Mesendoderm (in vitro differentiated cells): Measurements from ENCODE around the gene RANBP3.

ENCODE experiments used
- DNase-seq: peaks from one replicate; pipeline ENCODE4 v3.0.0; 2013
- H2AK5ac ChIP-seq: 2 replicates; pipeline ENCODE4 v1.6.1; 2013; ENCODE audit warnings: low read length, inconsistent platforms
- H2BK120ac ChIP-seq: 2 replicates; pipeline ENCODE4 v1.6.1; 2013; ENCODE audit warnings: low read depth, mild to moderate bottlenecking, low read length, moderate library complexity, mixed read lengths
- H2BK15ac ChIP-seq: replicated peaks from 2 replicates; pipeline ENCODE4 v1.6.1; 2013; ENCODE audit warnings: low read depth, mild to moderate bottlenecking, moderate library complexity
- H2BK5ac ChIP-seq: 2 replicates; pipeline ENCODE4 v1.6.1; 2013; ENCODE audit warnings: low read length, inconsistent platforms
- H3K18ac ChIP-seq: 2 replicates; pipeline ENCODE4 v1.6.1; 2013; ENCODE audit warnings: mild to moderate bottlenecking, low read length, mixed read lengths
- H3K23ac ChIP-seq: one replicate; pipeline ENCODE4 v1.6.1; 2013; ENCODE audit warnings: low read length
- H3K27ac ChIP-seq: 2 replicates; pipeline ENCODE4 v1.5.1; 2013; ENCODE audit warnings: low read depth, mild to moderate bottlenecking, inconsistent platforms, low read length, moderate library complexity
- H3K27me3 ChIP-seq: 2 replicates; pipeline ENCODE4 v1.6.1; 2013; ENCODE audit warnings: low read length, control low read depth, mild to moderate bottlenecking, inconsistent platforms; ENCODE audit not compliant: insufficient read depth, poor library complexity
- H3K36me3 ChIP-seq: 2 replicates; pipeline ENCODE4 v1.6.1; 2013; ENCODE audit warnings: low read length, inconsistent platforms; ENCODE audit not compliant: control insufficient read depth, insufficient read depth
- H3K4ac ChIP-seq: one replicate; pipeline ENCODE4 v1.6.1; 2013; ENCODE audit warnings: low read depth, mild to moderate bottlenecking, low read length, moderate library complexity
- H3K4me1 ChIP-seq: 2 replicates; pipeline ENCODE4 v1.6.1; 2013; ENCODE audit warnings: low read depth, low read length, inconsistent platforms; ENCODE audit not compliant: control insufficient read depth
- H3K4me2 ChIP-seq: 2 replicates; pipeline ENCODE4 v1.6.1; 2013; ENCODE audit warnings: low read length
- H3K4me3 ChIP-seq: 2 replicates; pipeline ENCODE4 v1.5.1; 2013; ENCODE audit warnings: mild to moderate bottlenecking, low read length
- H3K56ac ChIP-seq: one replicate; pipeline ENCODE4 v1.6.1; 2013; ENCODE audit warnings: low read length
- H3K79me1 ChIP-seq: 2 replicates; pipeline ENCODE4 v1.6.1; 2013; ENCODE audit warnings: low read length, inconsistent platforms
- H3K79me2 ChIP-seq: 2 replicates; pipeline ENCODE4 v1.6.1; 2013; ENCODE audit warnings: mild to moderate bottlenecking, low read length; ENCODE audit not compliant: control insufficient read depth, insufficient read depth
- H3K9ac ChIP-seq: 2 replicates; pipeline ENCODE4 v1.6.1; 2013; ENCODE audit warnings: low read length, inconsistent platforms
- H4K5ac ChIP-seq: one replicate; pipeline ENCODE4 v1.6.1; 2013; ENCODE audit warnings: low read length
- H4K8ac ChIP-seq: one replicate; pipeline ENCODE4 v1.6.1; 2013; ENCODE audit warnings: low read depth, mild to moderate bottlenecking, control low read depth, low read length, moderate library complexity
- WGBS: extraction: QIAGEN DNeasy Blood & Tissue Kit; methylation state at CpG from one replicate; pipeline ENCODE4 v1.1.7; 2013; ENCODE audit warnings: low lambda C conversion rate, missing lambda C conversion rate; ENCODE audit not compliant: insufficient coverage; ENCODE audit errors: extremely low coverage; 5-methylcytosine and 5-hydroxymethylcytosine counted together

Gene RANBP3

GRCh38 chr19:5903624-5904351 lies 74.2 kb downstream of the RANBP3 start, which contains the start of gene NDUFA11:
TSS of gene NDUFA11 (minus strand) at chr19:5903790. CDS start at chr19:5903708, 82 bp downstream.
- H2BK15ac ChIP-seq: no peak within 1 kb of the TSS
- H2BK120ac ChIP-seq: no peak within 1 kb of the TSS
- no peak within 1 kb of the TSS for H4K8ac ChIP-seq
- H3K27me3 ChIP-seq: no peaks in the 10 kb centered on the region
- peaks cover 14% of the 10 kb centered on the region for H3K79me1 ChIP-seq
- peak within 1 kb of the TSS; percentile 90 for H3K4ac ChIP-seq
- peaks cover 25% of the 10 kb centered on the region for H3K79me2 ChIP-seq
- DNase-seq: peak; percentile 97
- H3K36me3 ChIP-seq: no peaks in the 10 kb centered on the region
- peak within 1 kb of the TSS; percentile 62 for H3K18ac ChIP-seq
- peak within 1 kb of the TSS; percentile 96 for H2BK5ac ChIP-seq
- peak within 1 kb of the TSS; percentile 47 for H3K27ac ChIP-seq
- H3K56ac ChIP-seq: peak within 1 kb of the TSS; percentile 99
- peak within 1 kb of the TSS; percentile 97 for H3K9ac ChIP-seq
- WGBS: no CpG with 5 or more reads among the region's 57 CpGs
- peak within 1 kb of the TSS; percentile 59 for H3K23ac ChIP-seq
- no peaks in the 10 kb centered on the region for H3K4me1 ChIP-seq
- peak within 1 kb of the TSS; percentile 81 for H3K4me3 ChIP-seq
- no peak within 1 kb of the TSS for H2AK5ac ChIP-seq
- H4K5ac ChIP-seq: no peak within 1 kb of the TSS
- H3K4me2 ChIP-seq: peak within 1 kb of the TSS; percentile 99

- Histone ChIP-seq H3K27ac (peak overlapping the region; percentile 39), H3K23ac (peak overlapping the region; percentile 59), H4K5ac (no peak overlapping the region), H2BK5ac (no peak overlapping the region), H3K4me3 (peak overlapping the region; percentile 62), H3K9ac (peak overlapping the region; percentile 97), H3K79me1 (peaks cover 15% of the 10 kb centered on the region), H2AK5ac (no peak overlapping the region), H3K18ac (peak overlapping the region; percentile 62), H2BK120ac (no peak overlapping the region), H3K36me3 (no peaks in the 10 kb centered on the region), H3K4me2 (peak overlapping the region; percentile 99), H2BK15ac (no peak overlapping the region), H3K79me2 (peaks cover 25% of the 10 kb centered on the region), H3K56ac (peak overlapping the region; percentile 99), H3K4ac (peak overlapping the region; percentile 90), H4K8ac (no peak overlapping the region), H3K27me3 (no peaks in the 10 kb centered on the region), H3K4me1 (no peaks in the 10 kb centered on the region)
- DNase-seq: peak; percentile 51
- WGBS: no CpG with 5 or more reads among the region's 27 CpGs
Observed at GRCh38 chr19:5903056-5903623, 74.8 kb downstream of the RANBP3 start.

GRCh38 chr19:5900976-5901375 lies 77.0 kb downstream of the RANBP3 start:
- Histone ChIP-seq H3K4me3 (no peak overlapping the region), H3K9ac (no peak overlapping the region), H3K79me2 (peaks cover 25% of the 10 kb centered on the region), H2BK15ac (no peak overlapping the region), H3K27ac (no peak overlapping the region), H2BK120ac (no peak overlapping the region), H3K36me3 (peaks cover 4% of the 10 kb centered on the region), H3K4me1 (no peaks in the 10 kb centered on the region), H3K4me2 (no peak overlapping the region), H3K4ac (no peak overlapping the region), H3K27me3 (no peaks in the 10 kb centered on the region), H2BK5ac (no peak overlapping the region), H3K18ac (no peak overlapping the region), H3K23ac (no peak overlapping the region), H3K56ac (no peak overlapping the region), H2AK5ac (no peak overlapping the region), H4K5ac (no peak overlapping the region), H4K8ac (peak overlapping the region; percentile 16), H3K79me1 (peaks cover 17% of the 10 kb centered on the region)
- DNase-seq: no peak
- WGBS: no CpG with 5 or more reads among the region's 8 CpGs

- DNase-seq: no peak
- no peak overlapping the region for H3K4ac ChIP-seq
- H4K8ac ChIP-seq: no peak overlapping the region
- no peak overlapping the region for H4K5ac ChIP-seq
- H2BK15ac ChIP-seq: no peak overlapping the region
- no peak overlapping the region for H3K4me3 ChIP-seq
- H2AK5ac ChIP-seq: no peak overlapping the region
- no peak overlapping the region for H3K23ac ChIP-seq
- peaks cover 4% of the 10 kb centered on the region for H3K36me3 ChIP-seq
- no peak overlapping the region for H3K27ac ChIP-seq
- WGBS: no CpG with 5 or more reads among the region's 13 CpGs
- no peaks in the 10 kb centered on the region for H3K4me1 ChIP-seq
- no peak overlapping the region for H3K9ac ChIP-seq
- no peak overlapping the region for H2BK5ac ChIP-seq
- no peak overlapping the region for H3K56ac ChIP-seq
- H3K79me1 ChIP-seq: peaks cover 17% of the 10 kb centered on the region
- no peak overlapping the region for H2BK120ac ChIP-seq
- no peak overlapping the region for H3K18ac ChIP-seq
- no peak overlapping the region for H3K4me2 ChIP-seq
- H3K27me3 ChIP-seq: no peaks in the 10 kb centered on the region
- H3K79me2 ChIP-seq: peaks cover 25% of the 10 kb centered on the region
Observed at GRCh38 chr19:5899728-5900526, 78.0 kb downstream of the RANBP3 start.

- H3K4me1 ChIP-seq: no peaks in the 10 kb centered on the region
- no peak overlapping the region for H3K4ac ChIP-seq
- H3K4me3 ChIP-seq: no peak overlapping the region
- H3K79me1 ChIP-seq: peaks cover 10% of the 10 kb centered on the region
- H4K5ac ChIP-seq: no peak overlapping the region
- no peak overlapping the region for H2BK5ac ChIP-seq
- no peak overlapping the region for H3K23ac ChIP-seq
- no CpG with 5 or more reads among the region's 30 CpGs for WGBS
- peaks cover 4% of the 10 kb centered on the region for H3K36me3 ChIP-seq
- H2BK120ac ChIP-seq: no peak overlapping the region
- no peak overlapping the region for H3K27ac ChIP-seq
- no peak overlapping the region for H4K8ac ChIP-seq
- H3K27me3 ChIP-seq: no peaks in the 10 kb centered on the region
- H3K79me2 ChIP-seq: peaks cover 15% of the 10 kb centered on the region
- H3K56ac ChIP-seq: no peak overlapping the region
- no peak overlapping the region for H3K4me2 ChIP-seq
- no peak overlapping the region for H2AK5ac ChIP-seq
- H3K18ac ChIP-seq: no peak overlapping the region
- H3K9ac ChIP-seq: no peak overlapping the region
- no peak overlapping the region for H2BK15ac ChIP-seq
- DNase-seq: no peak
Observed at GRCh38 chr19:5897189-5897969, 80.6 kb downstream of the RANBP3 start.
